H9 (cell line): Measurements from ENCODE around the gene SHMT1. TPM values are rescaled to one million over a fixed set of nuclear protein-coding genes. Genes with fewer than 3 reads are reported as not detected.
"Not testable (repeated sequence)": the region's sequence is repeated elsewhere in the genome, so short reads cannot be mapped to it uniquely, and the experiment has no call there.

Experiments
- DNase-seq: peaks from one replicate; pipeline ENCODE4 v3.0.0-alpha.2; 2017
- H2AFZ ChIP-seq: one replicate; pipeline ENCODE4 v1.6.1; 2013; ENCODE audit warnings: mild to moderate bottlenecking, low read length, control low read depth, moderate library complexity
- H2AK5ac ChIP-seq: 2 replicates; pipeline ENCODE4 v1.6.1; 2013; ENCODE audit warnings: low read length, control low read depth, mixed read lengths; ENCODE audit not compliant: insufficient read length
- H2BK120ac ChIP-seq: one replicate; pipeline ENCODE4 v1.6.1; 2013; ENCODE audit warnings: low read depth, mild to moderate bottlenecking, low read length, control low read depth, inconsistent platforms; ENCODE audit not compliant: poor library complexity, severe bottlenecking
- H2BK12ac ChIP-seq: 2 replicates; pipeline ENCODE4 v1.6.1; 2013; ENCODE audit warnings: low read length, control low read depth, mixed read lengths, low read depth; ENCODE audit not compliant: insufficient read length
- H2BK15ac ChIP-seq: 2 replicates; pipeline ENCODE4 v1.6.1; 2013; ENCODE audit warnings: low read depth, low read length, control low read depth
- H2BK20ac ChIP-seq: one replicate; pipeline ENCODE4 v1.6.1; 2013; ENCODE audit warnings: low read depth, mild to moderate bottlenecking, low read length, control low read depth, inconsistent platforms; ENCODE audit not compliant: poor library complexity, severe bottlenecking
- H2BK5ac ChIP-seq: 2 replicates; pipeline ENCODE4 v1.6.1; 2013; ENCODE audit warnings: low read length, control low read depth, mixed read lengths; ENCODE audit not compliant: insufficient read length
- H3K14ac ChIP-seq: 2 replicates; pipeline ENCODE4 v1.6.1; 2013; ENCODE audit warnings: low read length, control low read depth; ENCODE audit not compliant: insufficient read depth
- H3K18ac ChIP-seq: 2 replicates; pipeline ENCODE4 v1.6.1; 2013; ENCODE audit warnings: low read depth, mild to moderate bottlenecking, mixed read lengths, low read length, control low read depth; ENCODE audit not compliant: insufficient read length
- H3K23ac ChIP-seq: 2 replicates; pipeline ENCODE4 v1.6.1; 2013; ENCODE audit warnings: low read length, control low read depth, mixed read lengths, low read depth; ENCODE audit not compliant: insufficient read length
- H3K23me2 ChIP-seq: 2 replicates; pipeline ENCODE4 v1.6.1; 2013; ENCODE audit warnings: low read depth, mild to moderate bottlenecking, mixed read lengths, low read length, control low read depth; ENCODE audit not compliant: insufficient read length, poor library complexity, severe bottlenecking
- H3K27ac ChIP-seq: 2 replicates; pipeline ENCODE4 v1.5.1; 2013; ENCODE audit warnings: low read length, control low read depth, mixed read lengths, low read depth; ENCODE audit not compliant: insufficient read length
- H3K27me3 ChIP-seq: 2 replicates; pipeline ENCODE4 v1.6.1; 2013; ENCODE audit warnings: low read length, control low read depth, inconsistent platforms; ENCODE audit not compliant: insufficient read depth
- H3K4ac ChIP-seq: 2 replicates; pipeline ENCODE4 v1.6.1; 2013; ENCODE audit warnings: low read depth, mild to moderate bottlenecking, control low read depth, inconsistent platforms, low read length, moderate library complexity
- H3K4me1 ChIP-seq: 2 replicates; pipeline ENCODE4 v1.6.1; 2013; ENCODE audit warnings: low read length, control low read depth, inconsistent platforms; ENCODE audit not compliant: insufficient read depth
- H3K4me2 ChIP-seq: 2 replicates; pipeline ENCODE4 v1.6.1; 2013; ENCODE audit warnings: low read length, control low read depth, mixed read lengths; ENCODE audit not compliant: insufficient read length, insufficient read depth
- H3K56ac ChIP-seq: 2 replicates; pipeline ENCODE4 v1.6.1; 2013; ENCODE audit warnings: low read depth, mild to moderate bottlenecking, mixed read lengths, low read length, control low read depth; ENCODE audit not compliant: insufficient read length
- H3K79me1 ChIP-seq: 2 replicates; pipeline ENCODE4 v1.6.1; 2013; ENCODE audit warnings: low read depth, mild to moderate bottlenecking, moderate library complexity, low read length, control low read depth, inconsistent platforms; ENCODE audit not compliant: insufficient read depth, poor library complexity, severe bottlenecking
- H3K79me2 ChIP-seq: 2 replicates; pipeline ENCODE4 v1.6.1; 2013; ENCODE audit warnings: low read length, control low read depth, inconsistent platforms; ENCODE audit not compliant: insufficient read depth
- H3K9ac ChIP-seq: 2 replicates; pipeline ENCODE4 v1.6.1; 2013; ENCODE audit warnings: low read length, control low read depth, mixed read lengths; ENCODE audit not compliant: insufficient read length; ENCODE audit errors: extremely low read depth
- H3K9me3 ChIP-seq: one replicate; pipeline ENCODE4 v1.6.1; 2013; ENCODE audit warnings: low read depth, low read length, inconsistent platforms; ENCODE audit not compliant: control insufficient read depth
- H3T11ph ChIP-seq: one replicate; pipeline ENCODE4 v1.6.1; 2013; ENCODE audit warnings: mild to moderate bottlenecking, low read length, control low read depth, inconsistent platforms
- H4K20me1 ChIP-seq: one replicate; pipeline ENCODE4 v1.6.1; 2013; ENCODE audit not compliant: control insufficient read depth, insufficient read length, insufficient read depth
- H4K5ac ChIP-seq: 2 replicates; pipeline ENCODE4 v1.6.1; 2013; ENCODE audit warnings: low read depth, mild to moderate bottlenecking, mixed read lengths, low read length, control low read depth; ENCODE audit not compliant: insufficient read length
- H4K8ac ChIP-seq: replicated peaks from 2 replicates; pipeline ENCODE4 v1.6.1; 2013; ENCODE audit warnings: low read length, control low read depth, mixed read lengths, low read depth; ENCODE audit not compliant: insufficient read length
- H4K91ac ChIP-seq: 2 replicates; pipeline ENCODE4 v1.6.1; 2013; ENCODE audit warnings: low read depth, mild to moderate bottlenecking, moderate library complexity, mixed read lengths, low read length, control low read depth; ENCODE audit not compliant: insufficient read length
- H3K27ac Mint-ChIP-seq, 3 experiments: 2 replicates in 2 of 3; 3 replicates in 1 of 3; pipeline ENCODE4 v1.8.0; 2020 to 2021; ENCODE audit warnings: mixed read lengths in 3 of 3, mild to moderate bottlenecking in 1 of 3, moderate library complexity in 1 of 3
- H3K27me3 Mint-ChIP-seq: 2 replicates; pipeline ENCODE4 v1.8.0; 2021; ENCODE audit warnings: low read depth, mild to moderate bottlenecking, moderate library complexity, mixed read lengths
- H3K36me3 Mint-ChIP-seq, 3 experiments: 2 replicates in 2 of 3; 3 replicates in 1 of 3; pipeline ENCODE4 v1.8.0; 2020 to 2021; ENCODE audit warnings: low read depth in 3 of 3, mixed read lengths in 3 of 3; ENCODE audit not compliant: insufficient read depth in 1 of 3
- H3K4me1 Mint-ChIP-seq, 2 experiments: 2 replicates each; pipeline ENCODE4 v1.8.0; 2020; ENCODE audit warnings: mixed read lengths in 2 of 2
- H3K4me3 Mint-ChIP-seq, 2 experiments: 2 replicates in 1 of 2; 3 replicates in 1 of 2; pipeline ENCODE4 v1.8.0; 2020 to 2021; ENCODE audit warnings: mild to moderate bottlenecking in 2 of 2, mixed read lengths in 2 of 2, moderate library complexity in 1 of 2
- H3K9me3 Mint-ChIP-seq, 2 experiments: 2 replicates in 1 of 2; 3 replicates in 1 of 2; pipeline ENCODE4 v1.8.0; 2020; ENCODE audit warnings: mild to moderate bottlenecking in 2 of 2, mixed read lengths in 2 of 2, moderate library complexity in 1 of 2
- WGBS: extraction: QIAGEN DNeasy Blood & Tissue Kit; methylation state at CpG from one replicate; pipeline ENCODE4 v1.1.7; 2013; ENCODE audit warnings: missing lambda C conversion rate, low lambda C conversion rate, mixed read lengths; ENCODE audit not compliant: insufficient read length; ENCODE audit errors: extremely low coverage; 5-methylcytosine and 5-hydroxymethylcytosine counted together
- long read RNA-seq: library from polyadenylated mRNA; unstranded; transcript quantifications from one replicate; pipeline ENCODE4 v2.0.0, GENCODE V29; 2020
- total RNA-seq: library from RNA; stranded (reverse); gene quantifications from 2 replicates; pipeline ENCODE4 v1.2.1, GENCODE V29; 2021
- TF ChIP-seq, protein P1 (sequence below): fragments of 200-600 bp; sonication (generic); conservative IDR thresholded peaks from 3 replicates; pipeline ENCODE4 v1.8.0; 2021; ENCODE audit warnings: antibody characterized with exemption, mild to moderate bottlenecking

The SHMT1 gene
- 41.8 and 42.8 TPM in 2 replicates for total RNA-seq
- long read RNA-seq, transcript SHMT1-203 (11 exons, 1,656 nt): minor isoform, 91 of 425 reads
- long read RNA-seq, transcript SHMT1-201 (12 exons, 2,464 nt): major isoform, 212 of 425 reads
- long read RNA-seq, partial matches to known transcripts: 22 of 425 reads
- long read RNA-seq, other reads (novel, unspliced or antisense): 96 of 425 reads

DNA sequence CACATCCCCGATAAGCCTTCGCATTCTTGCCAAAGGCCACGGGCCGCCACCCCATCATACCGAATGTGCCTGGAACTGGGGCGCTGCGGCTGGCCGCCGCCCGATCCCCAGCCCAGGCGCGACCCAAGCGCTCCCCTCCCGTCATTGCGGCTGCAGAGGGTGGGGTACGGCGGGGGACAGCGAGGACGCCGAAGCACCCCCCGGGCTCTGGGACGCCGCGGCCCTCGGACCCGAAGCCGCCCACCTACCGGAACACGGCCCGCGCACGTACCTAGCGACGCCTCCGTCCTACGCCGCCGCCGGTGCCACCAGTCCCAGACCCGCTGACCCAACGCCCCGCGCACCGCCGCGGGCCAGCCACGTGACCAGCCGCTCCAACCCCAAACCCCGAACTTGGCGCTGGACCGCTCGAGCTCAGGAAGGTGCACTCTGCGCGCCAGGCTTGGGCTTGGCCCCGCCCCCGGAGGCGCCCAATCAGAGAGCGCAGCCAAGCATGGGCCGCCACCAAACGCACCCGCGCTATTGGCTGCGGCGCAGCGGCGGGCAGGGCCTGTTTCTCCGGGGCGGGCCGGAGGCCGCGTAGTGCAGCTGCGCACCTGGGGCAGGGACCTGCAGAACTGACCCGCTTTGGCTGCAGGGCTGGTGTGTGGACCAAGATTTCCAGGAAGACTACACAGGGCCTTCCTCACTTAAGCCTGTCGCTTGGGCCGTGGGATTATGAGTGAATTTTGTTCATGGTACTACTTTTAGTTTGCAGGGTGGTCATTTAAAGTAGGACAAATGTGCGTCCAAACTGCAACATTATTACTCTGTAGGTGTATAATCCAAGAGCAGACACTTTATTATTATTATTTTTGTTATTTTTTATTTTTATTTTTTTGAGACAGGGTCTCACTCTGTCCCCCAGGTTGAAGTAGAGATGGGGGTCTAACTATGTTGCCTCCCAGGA lies at the start of gene SHMT1:
Gene SHMT1, minus strand, starts transcription at position 450 of the 949 bp plus-strand sequence. CDS start 7,569 bp downstream, outside the sequence.
- Histone ChIP-seq H2AFZ (no peak within 1 kb of the TSS), H4K8ac (no peak within 1 kb of the TSS), H3K4me2 (peak within 1 kb of the TSS; percentile 51), H3K27ac (no peak within 1 kb of the TSS), H2BK20ac (no peak within 1 kb of the TSS), H3K23me2 (peaks cover 3% of the 10 kb centered on the region), H2BK15ac (no peak within 1 kb of the TSS), H3K79me2 (peaks cover 4% of the 10 kb centered on the region; the same call in 1 of the 2 replicates), H3K56ac (no peak within 1 kb of the TSS), H3K4ac (no peak within 1 kb of the TSS), H2BK120ac (no peak within 1 kb of the TSS), H3K9ac (peak within 1 kb of the TSS; percentile 28), H3K27me3 (no peaks in the 10 kb centered on the region), H4K91ac (no peak within 1 kb of the TSS), H3T11ph (no peak within 1 kb of the TSS), H2BK5ac (no peak within 1 kb of the TSS), H2AK5ac (no peak within 1 kb of the TSS), H3K9me3 (no peaks in the 10 kb centered on the region), H4K20me1 (no peaks in the 10 kb centered on the region), H3K4me1 (no peaks in the 10 kb centered on the region), H4K5ac (no peak within 1 kb of the TSS), H3K18ac (peak within 1 kb of the TSS; percentile 63), H3K14ac (peak within 1 kb of the TSS; percentile 46), H3K23ac (no peak within 1 kb of the TSS), H3K79me1 (peaks cover 3% of the 10 kb centered on the region), H2BK12ac (no peak within 1 kb of the TSS)
- no peaks in the 10 kb centered on the region; the same call in 1 of the 2 replicates for H3K27me3 Mint-ChIP-seq
- TF ChIP-seq, protein P1, sequence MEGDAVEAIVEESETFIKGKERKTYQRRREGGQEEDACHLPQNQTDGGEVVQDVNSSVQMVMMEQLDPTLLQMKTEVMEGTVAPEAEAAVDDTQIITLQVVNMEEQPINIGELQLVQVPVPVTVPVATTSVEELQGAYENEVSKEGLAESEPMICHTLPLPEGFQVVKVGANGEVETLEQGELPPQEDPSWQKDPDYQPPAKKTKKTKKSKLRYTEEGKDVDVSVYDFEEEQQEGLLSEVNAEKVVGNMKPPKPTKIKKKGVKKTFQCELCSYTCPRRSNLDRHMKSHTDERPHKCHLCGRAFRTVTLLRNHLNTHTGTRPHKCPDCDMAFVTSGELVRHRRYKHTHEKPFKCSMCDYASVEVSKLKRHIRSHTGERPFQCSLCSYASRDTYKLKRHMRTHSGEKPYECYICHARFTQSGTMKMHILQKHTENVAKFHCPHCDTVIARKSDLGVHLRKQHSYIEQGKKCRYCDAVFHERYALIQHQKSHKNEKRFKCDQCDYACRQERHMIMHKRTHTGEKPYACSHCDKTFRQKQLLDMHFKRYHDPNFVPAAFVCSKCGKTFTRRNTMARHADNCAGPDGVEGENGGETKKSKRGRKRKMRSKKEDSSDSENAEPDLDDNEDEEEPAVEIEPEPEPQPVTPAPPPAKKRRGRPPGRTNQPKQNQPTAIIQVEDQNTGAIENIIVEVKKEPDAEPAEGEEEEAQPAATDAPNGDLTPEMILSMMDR: no peak
- peak within 1 kb of the TSS; percentile 87 to 94 for H3K4me3 Mint-ChIP-seq
- H3K9me3 Mint-ChIP-seq: no peaks in the 10 kb centered on the region
- peak within 1 kb of the TSS; percentile 82 to 93 (median 86); a peak in 5 of 7 replicates for H3K27ac Mint-ChIP-seq
- peaks cover 4 to 21% (median 19%) of the 10 kb centered on the region in 3 experiments; a peak in 6 of 7 replicates for H3K36me3 Mint-ChIP-seq
- H3K4me1 Mint-ChIP-seq: peaks cover 11 to 12% of the 10 kb centered on the region in 2 experiments
- no CpG with 5 or more reads among the region's 76 CpGs for WGBS
- DNase-seq: peak; percentile 99

DNA sequence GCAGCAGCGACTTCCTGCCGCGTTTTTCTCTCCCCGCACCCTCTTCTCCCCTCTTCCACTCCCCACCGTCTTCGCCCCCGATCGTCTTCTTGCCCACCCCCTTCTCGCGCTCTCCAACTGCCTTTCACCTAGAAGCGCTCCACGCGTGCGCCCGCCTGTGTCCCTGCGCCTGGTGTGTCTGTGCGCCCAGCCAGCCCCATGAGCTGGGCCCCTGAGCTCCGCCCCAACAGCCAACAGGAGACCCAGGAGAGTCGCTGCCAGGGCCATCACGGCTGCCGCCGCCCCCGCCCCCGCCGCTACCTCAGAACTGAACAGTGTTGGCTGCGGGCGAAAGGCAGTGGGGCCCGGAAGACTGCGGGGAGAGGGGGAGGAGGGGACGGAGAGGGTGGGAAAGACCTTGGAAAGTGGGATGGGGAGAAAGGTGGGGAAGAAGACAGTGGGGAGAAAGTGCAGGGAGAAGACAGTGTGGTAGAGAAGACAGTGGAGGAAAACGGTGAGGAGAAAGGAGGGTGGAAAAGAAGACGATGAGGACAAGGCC lies 48.7 kb upstream of the SHMT1 start:
- peaks cover 16 to 21% of the 10 kb centered on the region in 2 experiments for H3K4me1 Mint-ChIP-seq
- H3T11ph ChIP-seq, H3K79me1 ChIP-seq, H3K27ac Mint-ChIP-seq, H3K56ac ChIP-seq, H3K4ac ChIP-seq, H3K9ac ChIP-seq, H4K20me1 ChIP-seq, H2BK5ac ChIP-seq, H3K18ac ChIP-seq, H2AFZ ChIP-seq, H3K4me1 ChIP-seq, H3K23me2 ChIP-seq, H3K9me3 Mint-ChIP-seq, H3K27me3 ChIP-seq, H4K91ac ChIP-seq, H3K14ac ChIP-seq, H3K27me3 Mint-ChIP-seq, H2AK5ac ChIP-seq, H2BK20ac ChIP-seq, H2BK120ac ChIP-seq, H3K23ac ChIP-seq, H2BK12ac ChIP-seq, H4K8ac ChIP-seq, H4K5ac ChIP-seq, H3K36me3 Mint-ChIP-seq, H3K4me2 ChIP-seq, H2BK15ac ChIP-seq, H3K79me2 ChIP-seq, H3K9me3 ChIP-seq, DNase-seq: not testable (repeated sequence)
- WGBS: no CpG with 5 or more reads among the region's 32 CpGs
- peak overlapping the region; percentile 56 for H3K27ac ChIP-seq
- 0 out of 5 replicates have a peak overlapping the region, but pooled peaks of 1 of the 2 experiments have one; percentile 91 for H3K4me3 Mint-ChIP-seq
